ENCODE results near the gene SLITRK1.

DNA sequence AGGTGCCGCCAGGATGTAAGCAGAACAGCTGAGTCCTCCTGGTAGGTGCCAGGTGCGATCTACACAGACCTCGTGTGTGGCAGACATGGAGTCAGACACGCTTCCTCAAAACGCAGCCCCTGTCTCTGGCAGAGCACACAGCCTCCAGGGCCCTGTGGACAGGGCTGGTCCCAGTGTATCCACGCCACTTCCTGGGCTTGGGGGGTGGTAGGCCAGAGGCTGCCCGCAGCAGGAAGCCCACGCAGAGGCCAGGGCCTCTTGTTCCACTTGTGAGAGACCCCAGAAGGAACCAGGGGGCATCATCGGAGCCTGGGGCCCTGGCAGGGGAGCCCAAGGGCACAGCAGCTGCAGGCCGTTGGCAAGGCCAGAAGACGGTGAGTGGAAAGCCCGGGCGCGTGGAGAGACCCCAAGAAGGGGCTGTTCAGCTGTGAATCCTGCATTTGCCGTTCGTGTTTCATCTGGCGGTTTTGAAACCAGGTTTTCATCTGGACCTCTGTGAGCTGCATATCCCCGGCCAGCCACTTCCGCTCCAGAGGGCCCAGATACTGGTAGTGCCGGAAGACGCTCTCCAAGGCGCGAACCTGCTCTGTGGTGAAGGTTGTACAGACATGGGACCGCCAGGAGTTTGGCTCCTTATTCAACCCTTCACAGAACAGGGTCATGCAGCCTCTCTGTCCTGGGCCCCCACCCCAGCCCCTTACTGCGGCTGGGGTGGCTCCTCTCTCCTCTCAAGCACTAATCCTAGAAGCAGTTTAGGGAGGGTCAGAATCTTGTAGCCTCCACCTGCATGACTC, 25.1 kb upstream of the SLITRK1 start:
- TF ChIP-seq YY1 (IDR thresholded peaks at IDR 0.05; ENCODE audit: low read depth) (no peak), EP300 (IDR thresholded peaks at IDR 0.05; ENCODE audit: borderline replicate concordance in 1 of 2, low read depth in 1 of 2, low read length in 1 of 2) (no peak), ELF1 (IDR thresholded peaks at IDR 0.05) (no peak), TCF12 (IDR thresholded peaks at IDR 0.05) (no peak), FOXM1 (IDR thresholded peaks at IDR 0.05; ENCODE audit: low read depth) (no peak), RFX5 (IDR thresholded peaks at IDR 0.05; ENCODE audit: low read length) (no peak), RAD21 (IDR thresholded peaks at IDR 0.05; ENCODE audit: low read length) (no peak), SIN3A (IDR thresholded peaks at IDR 0.05; ENCODE audit: borderline replicate concordance, low read depth, low read length) (no peak)
- TF ChIP-seq, protein P1, sequence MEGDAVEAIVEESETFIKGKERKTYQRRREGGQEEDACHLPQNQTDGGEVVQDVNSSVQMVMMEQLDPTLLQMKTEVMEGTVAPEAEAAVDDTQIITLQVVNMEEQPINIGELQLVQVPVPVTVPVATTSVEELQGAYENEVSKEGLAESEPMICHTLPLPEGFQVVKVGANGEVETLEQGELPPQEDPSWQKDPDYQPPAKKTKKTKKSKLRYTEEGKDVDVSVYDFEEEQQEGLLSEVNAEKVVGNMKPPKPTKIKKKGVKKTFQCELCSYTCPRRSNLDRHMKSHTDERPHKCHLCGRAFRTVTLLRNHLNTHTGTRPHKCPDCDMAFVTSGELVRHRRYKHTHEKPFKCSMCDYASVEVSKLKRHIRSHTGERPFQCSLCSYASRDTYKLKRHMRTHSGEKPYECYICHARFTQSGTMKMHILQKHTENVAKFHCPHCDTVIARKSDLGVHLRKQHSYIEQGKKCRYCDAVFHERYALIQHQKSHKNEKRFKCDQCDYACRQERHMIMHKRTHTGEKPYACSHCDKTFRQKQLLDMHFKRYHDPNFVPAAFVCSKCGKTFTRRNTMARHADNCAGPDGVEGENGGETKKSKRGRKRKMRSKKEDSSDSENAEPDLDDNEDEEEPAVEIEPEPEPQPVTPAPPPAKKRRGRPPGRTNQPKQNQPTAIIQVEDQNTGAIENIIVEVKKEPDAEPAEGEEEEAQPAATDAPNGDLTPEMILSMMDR (IDR thresholded peaks at IDR 0.05) = no peak
- TF ChIP-seq, protein P2, sequence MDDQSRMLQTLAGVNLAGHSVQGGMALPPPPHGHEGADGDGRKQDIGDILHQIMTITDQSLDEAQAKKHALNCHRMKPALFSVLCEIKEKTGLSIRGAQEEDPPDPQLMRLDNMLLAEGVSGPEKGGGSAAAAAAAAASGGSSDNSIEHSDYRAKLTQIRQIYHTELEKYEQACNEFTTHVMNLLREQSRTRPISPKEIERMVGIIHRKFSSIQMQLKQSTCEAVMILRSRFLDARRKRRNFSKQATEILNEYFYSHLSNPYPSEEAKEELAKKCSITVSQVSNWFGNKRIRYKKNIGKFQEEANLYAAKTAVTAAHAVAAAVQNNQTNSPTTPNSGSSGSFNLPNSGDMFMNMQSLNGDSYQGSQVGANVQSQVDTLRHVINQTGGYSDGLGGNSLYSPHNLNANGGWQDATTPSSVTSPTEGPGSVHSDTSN (IDR thresholded peaks at IDR 0.05) = no peak
- TF ChIP-seq, protein P3, sequence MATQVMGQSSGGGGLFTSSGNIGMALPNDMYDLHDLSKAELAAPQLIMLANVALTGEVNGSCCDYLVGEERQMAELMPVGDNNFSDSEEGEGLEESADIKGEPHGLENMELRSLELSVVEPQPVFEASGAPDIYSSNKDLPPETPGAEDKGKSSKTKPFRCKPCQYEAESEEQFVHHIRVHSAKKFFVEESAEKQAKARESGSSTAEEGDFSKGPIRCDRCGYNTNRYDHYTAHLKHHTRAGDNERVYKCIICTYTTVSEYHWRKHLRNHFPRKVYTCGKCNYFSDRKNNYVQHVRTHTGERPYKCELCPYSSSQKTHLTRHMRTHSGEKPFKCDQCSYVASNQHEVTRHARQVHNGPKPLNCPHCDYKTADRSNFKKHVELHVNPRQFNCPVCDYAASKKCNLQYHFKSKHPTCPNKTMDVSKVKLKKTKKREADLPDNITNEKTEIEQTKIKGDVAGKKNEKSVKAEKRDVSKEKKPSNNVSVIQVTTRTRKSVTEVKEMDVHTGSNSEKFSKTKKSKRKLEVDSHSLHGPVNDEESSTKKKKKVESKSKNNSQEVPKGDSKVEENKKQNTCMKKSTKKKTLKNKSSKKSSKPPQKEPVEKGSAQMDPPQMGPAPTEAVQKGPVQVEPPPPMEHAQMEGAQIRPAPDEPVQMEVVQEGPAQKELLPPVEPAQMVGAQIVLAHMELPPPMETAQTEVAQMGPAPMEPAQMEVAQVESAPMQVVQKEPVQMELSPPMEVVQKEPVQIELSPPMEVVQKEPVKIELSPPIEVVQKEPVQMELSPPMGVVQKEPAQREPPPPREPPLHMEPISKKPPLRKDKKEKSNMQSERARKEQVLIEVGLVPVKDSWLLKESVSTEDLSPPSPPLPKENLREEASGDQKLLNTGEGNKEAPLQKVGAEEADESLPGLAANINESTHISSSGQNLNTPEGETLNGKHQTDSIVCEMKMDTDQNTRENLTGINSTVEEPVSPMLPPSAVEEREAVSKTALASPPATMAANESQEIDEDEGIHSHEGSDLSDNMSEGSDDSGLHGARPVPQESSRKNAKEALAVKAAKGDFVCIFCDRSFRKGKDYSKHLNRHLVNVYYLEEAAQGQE (IDR thresholded peaks at IDR 0.05; ENCODE audit: low read depth, low read length) = no peak
- TF ChIP-seq, protein P4, sequence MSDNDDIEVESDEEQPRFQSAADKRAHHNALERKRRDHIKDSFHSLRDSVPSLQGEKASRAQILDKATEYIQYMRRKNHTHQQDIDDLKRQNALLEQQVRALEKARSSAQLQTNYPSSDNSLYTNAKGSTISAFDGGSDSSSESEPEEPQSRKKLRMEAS (IDR thresholded peaks at IDR 0.05; ENCODE audit: low read depth) = no peak

Measured in SK-N-SH (cell line).